Muscle of leg (tissue), 16 donors: ENCODE measurements around the gene PFKFB2. TPM values are rescaled to one million over a fixed set of nuclear protein-coding genes. Genes with fewer than 3 reads are reported as not detected.

ENCODE experiments used
- DNase-seq: peaks from one replicate; pipeline ENCODE4 v3.0.0; 2013
- H3K27ac ChIP-seq: one replicate; pipeline ENCODE4 v1.5.1; 2013; ENCODE audit warnings: mild to moderate bottlenecking, low read length, control low read depth
- H3K27me3 ChIP-seq: one replicate; pipeline ENCODE4 v1.6.1; 2013; ENCODE audit warnings: low read length; ENCODE audit not compliant: control insufficient read depth, insufficient read depth
- H3K36me3 ChIP-seq: one replicate; pipeline ENCODE4 v1.6.1; 2013; ENCODE audit warnings: low read length; ENCODE audit not compliant: control insufficient read depth, insufficient read depth
- H3K4me1 ChIP-seq: one replicate; pipeline ENCODE4 v1.6.1; 2013; ENCODE audit warnings: low read length; ENCODE audit not compliant: control insufficient read depth, insufficient read depth
- H3K4me3 ChIP-seq: one replicate; pipeline ENCODE4 v1.5.1; 2013; ENCODE audit warnings: low read length, control low read depth
- H3K9me3 ChIP-seq: replicated peaks from 2 replicates; pipeline ENCODE4 v1.6.1; 2013; ENCODE audit warnings: low read depth, low read length; ENCODE audit not compliant: control insufficient read depth
- WGBS: methylation state at CpG from one replicate; pipeline ENCODE4 v1.1.5; 2013; ENCODE audit warnings: missing lambda C conversion rate; ENCODE audit not compliant: insufficient coverage; 5-methylcytosine and 5-hydroxymethylcytosine counted together
- long read RNA-seq, 11 donors: transcript quantifications; one replicate each; lab custom pipeline, GENCODE V29; 2026
- polyA plus RNA-seq, 8 donors: library from polyadenylated mRNA; unstranded; fragments of 120-200 nt; gene quantifications; one replicate each; pipeline versions ENCODE4 v1.2.1 to v1.2.3, GENCODE V29; 2013; ENCODE audit warnings: inconsistent platforms in 1 of 8, low replicate concordance in 1 of 8; ENCODE audit not compliant: insufficient read length in 8 of 8, insufficient read depth in 1 of 8
- total RNA-seq: library from RNA; stranded (reverse); fragments of 120-200 nt; gene quantifications from one replicate; pipeline ENCODE4 v1.2.4, GENCODE V29; 2013

Gene PFKFB2
- 4.3 TPM for total RNA-seq
- polyA plus RNA-seq, result 1 to 10 TPM; 3.8 to 7.7 (median 4.6) TPM
- long read RNA-seq, donor 1, result 0 reads
- long read RNA-seq, donor 2, result 0 reads
- long read RNA-seq, donor 3, result 0 reads
- long read RNA-seq, donor 4, full-length matches to known transcripts, result 1 of 1 reads
- long read RNA-seq, donor 4, partial matches to known transcripts, result 0 of 1 reads
- long read RNA-seq, donor 4, other reads (novel, unspliced or antisense), result 0 of 1 reads
- long read RNA-seq, donor 5, result 0 reads
- long read RNA-seq, donor 6, partial matches to known transcripts, result 0 of 1 reads
- long read RNA-seq, donor 6, other reads (novel, unspliced or antisense), result 0 of 1 reads
- long read RNA-seq, donor 7, result 0 reads
- long read RNA-seq, donor 8, result 0 reads
- long read RNA-seq, donor 9, full-length matches to known transcripts, result 1 of 1 reads
- long read RNA-seq, donor 9, partial matches to known transcripts, result 0 of 1 reads
- long read RNA-seq, donor 9, other reads (novel, unspliced or antisense), result 0 of 1 reads
- long read RNA-seq, donor 10, partial matches to known transcripts, result 0 of 1 reads
- long read RNA-seq, donor 10, other reads (novel, unspliced or antisense), result 0 of 1 reads
- long read RNA-seq, donor 11, result 0 reads

DNA sequence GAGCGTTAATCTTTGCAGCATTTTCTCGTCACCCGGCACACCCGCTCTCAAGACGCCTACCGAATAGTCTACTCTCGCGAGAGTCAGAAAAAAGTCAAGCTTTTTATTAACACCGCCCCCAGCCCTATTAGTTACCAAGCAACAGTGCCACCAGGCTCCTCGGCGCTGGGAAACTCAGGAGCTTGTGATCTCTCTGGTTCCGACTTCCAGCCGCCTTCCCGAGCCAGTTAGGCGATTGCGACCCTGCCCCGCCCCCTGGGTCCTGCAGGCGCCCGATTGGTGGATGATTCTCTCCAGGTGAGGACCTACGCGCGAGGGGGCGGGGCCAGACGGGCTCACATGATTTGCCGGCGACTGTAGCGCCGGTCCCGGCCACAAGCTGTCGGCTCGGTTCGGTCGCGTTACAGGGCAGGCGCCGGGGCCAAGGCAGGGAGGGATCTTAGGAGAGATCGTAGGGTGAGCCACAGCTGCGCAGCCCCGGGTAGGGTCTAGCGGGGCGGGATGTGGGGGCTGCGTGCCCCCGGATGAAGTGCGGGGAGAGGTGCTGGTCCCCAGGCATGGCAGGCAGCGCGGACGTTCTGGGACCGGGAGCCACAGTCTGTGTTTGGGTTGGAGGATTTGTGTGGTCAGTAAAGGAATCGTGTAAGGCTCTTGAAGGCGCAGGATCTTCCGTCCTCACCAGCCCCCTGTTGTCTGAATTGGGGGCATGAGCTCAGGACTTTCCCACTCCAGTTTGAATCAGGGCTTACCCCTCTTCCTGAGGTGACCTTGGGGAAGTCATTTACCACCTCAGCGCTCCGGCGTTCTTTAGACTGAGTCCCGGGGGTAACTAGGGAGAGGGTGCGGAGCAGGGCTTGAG, at the start of gene PFKFB2:
Gene PFKFB2 (plus strand): TSS at position 365 of the 859 bp plus-strand sequence. CDS start 1,443 bp downstream, outside the sequence.
- H3K27ac ChIP-seq, result peak within 1 kb of the TSS; percentile 87
- DNase-seq, result peak; percentile 97
- peaks cover 10% of the 10 kb centered on the region for H3K36me3 ChIP-seq
- no peaks in the 10 kb centered on the region for H3K27me3 ChIP-seq
- peaks cover 27% of the 10 kb centered on the region for H3K4me1 ChIP-seq
- H3K4me3 ChIP-seq, result peak within 1 kb of the TSS; percentile 83
- WGBS, result under 1% methylated on average over 50 of the region's 56 CpGs
- H3K9me3 ChIP-seq, result no peaks in the 10 kb centered on the region

GRCh38 chr1:207004931-207005830, 47.9 kb upstream of the PFKFB2 start:
- Histone ChIP-seq H3K27ac (no peak overlapping the region), H3K4me3 (no peak overlapping the region), H3K27me3 (peaks cover 5% of the 10 kb centered on the region), H3K4me1 (no peaks in the 10 kb centered on the region), H3K36me3 (no peaks in the 10 kb centered on the region), H3K9me3 (no peaks in the 10 kb centered on the region)
- WGBS, result 40% methylated on average over 8 of the region's 9 CpGs
- DNase-seq, result peak; percentile 37

DNA sequence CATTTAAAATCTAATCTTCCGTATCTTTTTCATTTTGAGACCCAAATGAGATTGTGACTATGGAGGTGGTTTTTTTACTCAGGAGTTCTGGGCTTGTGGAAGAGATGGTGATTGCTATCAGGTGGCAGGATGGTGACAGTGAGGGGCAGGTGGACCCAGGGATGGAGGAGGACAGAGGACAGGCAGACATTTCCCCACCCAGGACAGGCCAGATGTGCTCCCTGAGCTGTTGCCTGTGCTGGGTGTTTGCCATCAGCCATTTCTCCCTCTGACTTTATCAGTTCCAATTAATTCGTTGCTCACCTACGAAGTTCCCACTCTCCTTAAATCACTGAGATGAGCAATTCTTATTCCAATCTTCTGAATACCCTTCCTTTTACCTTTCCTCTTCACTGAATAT, 47.0 kb upstream of the PFKFB2 start:
- Histone ChIP-seq H3K4me3 (no peak overlapping the region), H3K36me3 (no peaks in the 10 kb centered on the region), H3K27me3 (peaks cover 5% of the 10 kb centered on the region), H3K9me3 (no peaks in the 10 kb centered on the region), H3K27ac (no peak overlapping the region), H3K4me1 (no peaks in the 10 kb centered on the region)
- WGBS, result 93% methylated on average over 2 of the region's 3 CpGs
- no peak for DNase-seq

- Histone ChIP-seq H3K27ac (no peak overlapping the region), H3K27me3 (peaks cover 5% of the 10 kb centered on the region), H3K36me3 (no peaks in the 10 kb centered on the region), H3K9me3 (no peaks in the 10 kb centered on the region), H3K4me1 (no peaks in the 10 kb centered on the region), H3K4me3 (no peak overlapping the region)
- no peak for DNase-seq
- WGBS, result 65% methylated on average over 2 of the region's 3 CpGs
Observed at GRCh38 chr1:207006914-207007313, 46.2 kb upstream of the PFKFB2 start.

- H3K9me3 ChIP-seq, result no peaks in the 10 kb centered on the region
- H3K27ac ChIP-seq, result no peak overlapping the region
- DNase-seq, result peak; percentile 29
- peaks cover 5% of the 10 kb centered on the region for H3K27me3 ChIP-seq
- no CpG with 5 or more reads among the region's 5 CpGs for WGBS
- no peak overlapping the region for H3K4me3 ChIP-seq
- no peaks in the 10 kb centered on the region for H3K36me3 ChIP-seq
- no peaks in the 10 kb centered on the region for H3K4me1 ChIP-seq
Observed at GRCh38 chr1:207007352-207008033, 45.6 kb upstream of the PFKFB2 start.

- no peak for DNase-seq
- Histone ChIP-seq H3K36me3 (no peaks in the 10 kb centered on the region), H3K27me3 (peaks cover 5% of the 10 kb centered on the region), H3K4me3 (no peak overlapping the region), H3K27ac (no peak overlapping the region), H3K4me1 (no peaks in the 10 kb centered on the region), H3K9me3 (no peaks in the 10 kb centered on the region)
- 89% methylated on average over 10 of the region's 10 CpGs for WGBS
Observed at GRCh38 chr1:207009182-207009850, 43.8 kb upstream of the PFKFB2 start.

DNA sequence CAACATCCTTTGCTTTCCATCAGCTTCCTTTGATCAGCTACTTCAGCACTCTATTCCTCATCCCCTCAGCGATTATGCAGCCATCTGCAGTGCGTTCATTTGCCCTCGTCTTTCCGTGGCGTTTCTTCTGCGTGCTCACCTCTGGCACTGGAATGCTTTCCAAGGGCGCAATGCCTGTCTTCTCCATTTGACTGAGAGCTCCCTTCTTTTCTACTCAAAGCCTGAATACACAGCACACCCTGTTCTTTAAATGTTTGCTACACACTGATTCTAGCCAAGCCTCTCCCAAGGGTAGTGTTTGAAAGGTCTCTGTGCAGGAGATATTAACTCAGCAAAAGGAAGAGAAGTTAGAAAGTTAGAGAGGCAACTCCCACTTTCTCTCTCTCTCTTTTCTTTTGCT, 43.1 kb upstream of the PFKFB2 start:
- H3K9me3 ChIP-seq, result no peaks in the 10 kb centered on the region
- no peak overlapping the region for H3K4me3 ChIP-seq
- 75% methylated on average over 7 of the region's 7 CpGs for WGBS
- peaks cover 5% of the 10 kb centered on the region for H3K27me3 ChIP-seq
- DNase-seq, result no peak
- no peaks in the 10 kb centered on the region for H3K36me3 ChIP-seq
- no peak overlapping the region for H3K27ac ChIP-seq
- H3K4me1 ChIP-seq, result no peaks in the 10 kb centered on the region

GRCh38 chr1:207010726-207011125, 42.3 kb upstream of the PFKFB2 start:
- Histone ChIP-seq H3K27me3 (peaks cover 3% of the 10 kb centered on the region), H3K9me3 (no peaks in the 10 kb centered on the region), H3K4me3 (no peak overlapping the region), H3K27ac (no peak overlapping the region), H3K4me1 (no peaks in the 10 kb centered on the region), H3K36me3 (no peaks in the 10 kb centered on the region)
- DNase-seq, result no peak
- WGBS, result 94% methylated on average over 2 of the region's 2 CpGs
